Peyer's patch (tissue), 4 donors: ENCODE results near the gene ADAP1.
"Not testable (repeated sequence)": the region's sequence is repeated elsewhere in the genome, so short reads cannot be mapped to it uniquely, and the experiment has no call there.

Source experiments
- POLR2A ChIP-seq, 2 donors: fragments of 450-650 bp; IDR thresholded peaks; one replicate each; pipeline ENCODE4 v1.5.1; 2017; ENCODE audit warnings: antibody characterized with exemption in 2 of 2, mild to moderate bottlenecking in 2 of 2, moderate library complexity in 2 of 2
- TF ChIP-seq, protein P1 (sequence below), 6 experiments: fragments of 450-650 bp in 4 of 6; fragments of 200-600 bp in 2 of 6; sonication (generic) in 1 of 6; IDR thresholded peaks; one replicate each; pipeline ENCODE4 v1.5.1; 2017 to 2019; ENCODE audit warnings: antibody characterized with exemption in 6 of 6, mild to moderate bottlenecking in 3 of 6, moderate library complexity in 1 of 6

DNA sequence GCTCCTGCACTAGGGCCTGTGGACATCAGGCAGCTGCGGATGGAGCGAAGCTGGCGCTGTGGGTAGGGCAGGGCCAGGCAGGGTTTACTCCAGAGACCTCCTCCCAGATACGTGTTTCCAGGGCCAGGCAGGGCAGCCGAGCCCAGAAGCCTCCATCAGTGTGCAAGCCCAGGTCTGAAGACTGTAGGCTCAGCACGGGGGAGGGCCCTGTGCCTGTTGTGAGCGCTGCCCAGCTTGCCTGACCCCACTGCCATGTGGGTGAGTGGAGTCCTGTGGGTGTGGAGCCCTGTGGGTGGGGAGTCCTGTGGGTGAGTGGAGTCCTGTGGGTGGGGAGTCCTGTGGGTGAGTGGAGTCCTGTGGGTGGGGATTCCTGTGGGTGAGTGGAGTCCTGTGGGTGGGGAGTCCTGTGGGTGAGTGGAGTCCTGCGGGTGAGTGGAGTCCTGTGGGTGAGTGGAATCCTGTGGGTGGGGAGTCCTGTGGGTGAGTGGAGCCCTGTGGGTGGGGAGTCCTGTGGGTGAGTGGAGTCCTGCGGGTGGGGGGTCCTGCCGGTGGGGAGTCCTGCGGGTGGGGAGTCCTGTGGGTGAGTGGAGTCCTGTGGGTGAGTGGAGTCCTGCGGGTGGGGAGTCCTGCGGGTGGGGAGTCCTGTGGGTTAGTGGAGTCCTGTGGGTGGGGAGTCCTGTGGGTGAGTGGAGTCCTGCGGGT lies 46.7 kb upstream of the ADAP1 start:
- TF ChIP-seq, protein P1, sequence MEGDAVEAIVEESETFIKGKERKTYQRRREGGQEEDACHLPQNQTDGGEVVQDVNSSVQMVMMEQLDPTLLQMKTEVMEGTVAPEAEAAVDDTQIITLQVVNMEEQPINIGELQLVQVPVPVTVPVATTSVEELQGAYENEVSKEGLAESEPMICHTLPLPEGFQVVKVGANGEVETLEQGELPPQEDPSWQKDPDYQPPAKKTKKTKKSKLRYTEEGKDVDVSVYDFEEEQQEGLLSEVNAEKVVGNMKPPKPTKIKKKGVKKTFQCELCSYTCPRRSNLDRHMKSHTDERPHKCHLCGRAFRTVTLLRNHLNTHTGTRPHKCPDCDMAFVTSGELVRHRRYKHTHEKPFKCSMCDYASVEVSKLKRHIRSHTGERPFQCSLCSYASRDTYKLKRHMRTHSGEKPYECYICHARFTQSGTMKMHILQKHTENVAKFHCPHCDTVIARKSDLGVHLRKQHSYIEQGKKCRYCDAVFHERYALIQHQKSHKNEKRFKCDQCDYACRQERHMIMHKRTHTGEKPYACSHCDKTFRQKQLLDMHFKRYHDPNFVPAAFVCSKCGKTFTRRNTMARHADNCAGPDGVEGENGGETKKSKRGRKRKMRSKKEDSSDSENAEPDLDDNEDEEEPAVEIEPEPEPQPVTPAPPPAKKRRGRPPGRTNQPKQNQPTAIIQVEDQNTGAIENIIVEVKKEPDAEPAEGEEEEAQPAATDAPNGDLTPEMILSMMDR (IDR thresholded peaks at IDR 0.05): not testable (repeated sequence)
- TF ChIP-seq POLR2A (IDR thresholded peaks at IDR 0.05): not testable (repeated sequence)
